HepG2 (cell line): ENCODE results near the gene PLCG2. TPM values are rescaled to one million over a fixed set of nuclear protein-coding genes. Genes with fewer than 3 reads are reported as not detected.

Experiments used
- EED ChIP-seq: sonication (generic); formaldehyde crosslinking; IDR thresholded peaks from 2 replicates; pipeline ENCODE4 v1.5.0; 2020; ENCODE audit warnings: mild to moderate bottlenecking, missing genetic modification reagents
- HIVEP1 ChIP-seq: sonication (generic); formaldehyde crosslinking; IDR thresholded peaks from 2 replicates; pipeline ENCODE4 v1.4.0; 2020; ENCODE audit warnings: mild to moderate bottlenecking, missing genetic modification reagents
- HNRNPL ChIP-seq: fragments of 200-400 bp; formaldehyde crosslinking; IDR thresholded peaks from 2 replicates; pipeline ENCODE4 v1.6.1; 2017; ENCODE audit warnings: mild to moderate bottlenecking, low read depth, low read length
- HOXA7 ChIP-seq: sonication (generic); formaldehyde crosslinking; IDR thresholded peaks from 2 replicates; pipeline ENCODE4 v1.8.1; 2022; ENCODE audit warnings: mild to moderate bottlenecking, missing genetic modification reagents, moderate library complexity
- JUND ChIP-seq: sonication (generic); formaldehyde crosslinking; IDR thresholded peaks from 2 replicates; pipeline ENCODE4 v1.8.0; 2022; ENCODE audit warnings: mild to moderate bottlenecking, missing genetic modification reagents
- LCORL ChIP-seq, 2 experiments: fragments of 450-650 bp in 1 of 2; sonication (generic) in 1 of 2; formaldehyde crosslinking in 1 of 2; IDR thresholded peaks; 2 replicates each; pipeline versions ENCODE4 v1.5.0 to v1.6.1; 2017 to 2020; ENCODE audit warnings: antibody characterized with exemption in 1 of 2, missing genetic modification reagents in 1 of 2
- MYNN ChIP-seq: sonication (generic); formaldehyde crosslinking; IDR thresholded peaks from 2 replicates; pipeline ENCODE4 v1.4.0; 2020; ENCODE audit warnings: mild to moderate bottlenecking, low read depth, missing genetic modification reagents
- NFE2L1 ChIP-seq: sonication (generic); formaldehyde crosslinking; IDR thresholded peaks from 2 replicates; pipeline ENCODE4 v1.4.0; 2020; ENCODE audit warnings: missing genetic modification reagents, mild to moderate bottlenecking, borderline replicate concordance
- ZKSCAN1 ChIP-seq: fragments of 150-350 bp; IDR thresholded peaks from 2 replicates; pipeline ENCODE4 v1.6.1; 2014; ENCODE audit warnings: low read length
- ZMYM3 ChIP-seq: sonication (generic); formaldehyde crosslinking; IDR thresholded peaks from 2 replicates; pipeline ENCODE4 v1.5.1; 2020; ENCODE audit warnings: mild to moderate bottlenecking, missing genetic modification reagents
- ZNF143 ChIP-seq: sonication (generic); formaldehyde crosslinking; IDR thresholded peaks from 2 replicates; pipeline ENCODE4 v1.4.0; 2020; ENCODE audit warnings: missing genetic modification reagents
- ZNF687 ChIP-seq: sonication (generic); formaldehyde crosslinking; IDR thresholded peaks from 2 replicates; pipeline ENCODE4 v1.5.1; 2020; ENCODE audit warnings: mild to moderate bottlenecking, missing genetic modification reagents, moderate library complexity
- ZNF724P ChIP-seq: sonication (generic); formaldehyde crosslinking; IDR thresholded peaks from 2 replicates; pipeline ENCODE4 v1.8.0; 2022; ENCODE audit warnings: missing genetic modification reagents, borderline replicate concordance
- ZNF782 ChIP-seq: sonication (generic); formaldehyde crosslinking; IDR thresholded peaks from 2 replicates; pipeline ENCODE4 v1.4.0; 2020; ENCODE audit warnings: missing genetic modification reagents, mild to moderate bottlenecking, borderline replicate concordance
- ZNF792 ChIP-seq: IDR thresholded peaks from 2 replicates; pipeline ENCODE4 v1.6.1; 2016
- polyA plus RNA-seq, 8 experiments: library from polyadenylated mRNA; depleted of rRNA in 3 of 8; stranded (reverse) in 7 of 8; unstranded in 1 of 8; fragments of >200 nt; fragmentation: Illumina TruSeq in 4 of 8; extraction: Trizol in 4 of 8; gene quantifications; 2 replicates each; pipeline versions ENCODE4 v1.2.1 to v1.2.3, GENCODE V29; 2011 to 2016; ENCODE audit warnings: low read depth in 4 of 8, missing spikeins in 1 of 8, mixed read lengths in 1 of 8; ENCODE audit not compliant: insufficient read depth in 1 of 8
- total RNA-seq, 5 experiments: library from RNA; depleted of rRNA; stranded (reverse); fragments of >200 nt; fragmentation: Illumina TruSeq; extraction: Trizol; gene quantifications; 2 replicates each; pipeline ENCODE4 v1.2.3, GENCODE V29; 2016; ENCODE audit warnings: low read depth in 1 of 5
- TF ChIP-seq, protein P1 (sequence below): sonication (generic); formaldehyde crosslinking; IDR thresholded peaks from one replicate; pipeline ENCODE4 v1.5.1; 2020; ENCODE audit warnings: mild to moderate bottlenecking, missing genetic modification reagents; ENCODE audit errors: not compliant biosample characterization

The PLCG2 gene
- total and polyA plus RNA-seq, 2 of the 13 experiments (the other 11 are each of a cell fraction or from before 2014, with no cell fraction given), result 0.13 to 0.18 TPM

DNA sequence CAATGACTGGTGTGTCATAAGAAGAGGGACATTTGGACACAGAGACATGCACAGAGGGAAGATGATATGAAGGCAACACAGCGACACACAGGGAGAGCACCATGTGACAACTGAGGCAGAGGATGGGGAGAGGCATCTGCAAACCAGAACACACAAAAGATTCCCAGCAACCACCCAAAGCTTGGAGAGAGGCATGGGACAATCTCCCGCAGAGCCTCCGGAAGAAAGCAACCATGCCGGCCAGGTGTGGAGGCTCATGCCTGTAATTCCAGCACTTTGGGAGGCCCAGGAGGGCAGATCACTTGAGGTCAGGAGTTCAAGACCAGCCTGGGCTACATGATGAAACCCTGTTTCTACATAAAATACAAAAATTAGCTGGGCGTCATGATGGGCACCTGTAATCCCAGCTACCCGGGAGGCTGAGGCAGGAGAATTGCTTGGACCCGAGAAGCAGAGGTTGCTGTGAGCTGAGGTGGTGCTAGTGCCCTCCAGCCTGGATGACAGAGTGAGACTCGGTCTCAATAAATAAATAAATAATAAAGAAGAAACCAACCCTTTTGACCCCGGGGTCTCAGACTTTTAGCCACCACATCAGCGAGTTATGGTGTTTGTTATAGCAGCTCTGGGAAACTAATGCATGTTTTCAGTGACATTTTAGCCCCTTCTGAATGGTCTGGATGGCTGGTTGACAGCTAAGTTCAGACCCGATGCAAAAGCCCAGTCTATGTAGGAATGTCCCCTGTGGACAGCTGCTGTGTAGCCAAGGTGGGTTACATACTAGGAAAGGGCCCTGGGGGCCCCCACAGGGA, 13.8 kb upstream of the PLCG2 start (continued):
- TF ChIP-seq, protein P1, sequence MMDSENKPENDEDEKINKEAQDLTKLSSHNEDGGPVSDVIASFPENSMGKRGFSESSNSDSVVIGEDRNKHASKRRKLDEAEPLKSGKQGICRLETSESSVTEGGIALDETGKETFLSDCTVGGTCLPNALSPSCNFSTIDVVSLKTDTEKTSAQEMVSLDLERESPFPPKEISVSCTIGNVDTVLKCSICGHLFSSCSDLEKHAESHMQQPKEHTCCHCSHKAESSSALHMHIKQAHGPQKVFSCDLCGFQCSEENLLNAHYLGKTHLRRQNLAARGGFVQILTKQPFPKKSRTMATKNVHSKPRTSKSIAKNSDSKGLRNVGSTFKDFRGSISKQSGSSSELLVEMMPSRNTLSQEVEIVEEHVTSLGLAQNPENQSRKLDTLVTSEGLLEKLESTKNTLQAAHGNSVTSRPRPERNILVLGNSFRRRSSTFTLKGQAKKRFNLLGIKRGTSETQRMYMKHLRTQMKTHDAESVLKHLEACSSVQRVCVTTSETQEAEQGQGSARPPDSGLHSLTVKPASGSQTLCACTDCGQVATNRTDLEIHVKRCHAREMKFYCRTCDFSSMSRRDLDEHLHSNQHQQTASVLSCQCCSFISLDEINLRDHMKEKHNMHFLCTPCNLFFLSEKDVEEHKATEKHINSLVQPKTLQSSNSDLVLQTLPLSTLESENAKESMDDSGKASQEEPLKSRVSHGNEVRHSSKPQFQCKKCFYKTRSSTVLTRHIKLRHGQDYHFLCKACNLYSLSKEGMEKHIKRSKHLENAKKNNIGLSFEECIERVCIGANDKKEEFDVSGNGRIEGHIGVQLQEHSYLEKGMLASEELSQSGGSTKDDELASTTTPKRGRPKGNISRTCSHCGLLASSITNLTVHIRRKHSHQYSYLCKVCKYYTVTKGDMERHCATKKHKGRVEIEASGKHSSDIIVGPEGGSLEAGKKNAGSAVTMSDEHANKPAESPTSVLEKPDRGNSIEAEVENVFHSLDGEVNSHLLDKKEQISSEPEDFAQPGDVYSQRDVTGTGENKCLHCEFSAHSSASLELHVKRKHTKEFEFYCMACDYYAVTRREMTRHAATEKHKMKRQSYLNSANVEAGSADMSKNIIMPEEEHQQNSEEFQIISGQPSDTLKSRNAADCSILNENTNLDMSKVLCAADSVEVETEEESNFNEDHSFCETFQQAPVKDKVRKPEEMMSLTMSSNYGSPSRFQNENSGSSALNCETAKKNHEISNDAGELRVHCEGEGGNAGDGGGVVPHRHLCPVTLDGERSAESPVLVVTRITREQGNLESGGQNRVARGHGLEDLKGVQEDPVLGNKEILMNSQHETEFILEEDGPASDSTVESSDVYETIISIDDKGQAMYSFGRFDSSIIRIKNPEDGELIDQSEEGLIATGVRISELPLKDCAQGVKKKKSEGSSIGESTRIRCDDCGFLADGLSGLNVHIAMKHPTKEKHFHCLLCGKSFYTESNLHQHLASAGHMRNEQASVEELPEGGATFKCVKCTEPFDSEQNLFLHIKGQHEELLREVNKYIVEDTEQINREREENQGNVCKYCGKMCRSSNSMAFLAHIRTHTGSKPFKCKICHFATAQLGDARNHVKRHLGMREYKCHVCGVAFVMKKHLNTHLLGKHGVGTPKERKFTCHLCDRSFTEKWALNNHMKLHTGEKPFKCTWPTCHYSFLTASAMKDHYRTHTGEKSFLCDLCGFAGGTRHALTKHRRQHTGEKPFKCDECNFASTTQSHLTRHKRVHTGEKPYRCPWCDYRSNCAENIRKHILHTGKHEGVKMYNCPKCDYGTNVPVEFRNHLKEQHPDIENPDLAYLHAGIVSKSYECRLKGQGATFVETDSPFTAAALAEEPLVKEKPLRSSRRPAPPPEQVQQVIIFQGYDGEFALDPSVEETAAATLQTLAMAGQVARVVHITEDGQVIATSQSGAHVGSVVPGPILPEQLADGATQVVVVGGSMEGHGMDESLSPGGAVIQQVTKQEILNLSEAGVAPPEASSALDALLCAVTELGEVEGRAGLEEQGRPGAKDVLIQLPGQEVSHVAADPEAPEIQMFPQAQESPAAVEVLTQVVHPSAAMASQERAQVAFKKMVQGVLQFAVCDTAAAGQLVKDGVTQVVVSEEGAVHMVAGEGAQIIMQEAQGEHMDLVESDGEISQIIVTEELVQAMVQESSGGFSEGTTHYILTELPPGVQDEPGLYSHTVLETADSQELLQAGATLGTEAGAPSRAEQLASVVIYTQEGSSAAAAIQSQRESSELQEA (CRISPR knock-in tag), result peak; percentile 77
- TF ChIP-seq LCORL (IDR thresholded peaks at IDR 0.05) (peak; percentile 28; the same call in 1 of the 2 replicates), LCORL (CRISPR knock-in tag; IDR thresholded peaks at IDR 0.05) (no peak), ZKSCAN1 (no peak), HNRNPL (no peak), ZMYM3 (0 out of 2 replicates have a peak, but pooled peaks have one; percentile 13), HOXA7 (CRISPR knock-in tag) (0 out of 2 replicates have a peak, but pooled peaks have one; percentile 32), HIVEP1 (CRISPR knock-in tag) (0 out of 2 replicates have a peak, but pooled peaks have one; percentile 26), ZNF724P (CRISPR knock-in tag) (peak; percentile 61; the same call in 1 of the 2 replicates), ZNF792 (no peak), ZNF782 (CRISPR knock-in tag) (0 out of 2 replicates have a peak, but pooled peaks have one; percentile 60), JUND (CRISPR knock-in tag) (peak; percentile 24; the same call in 1 of the 2 replicates), MYNN (CRISPR knock-in tag) (no peak), EED (0 out of 2 replicates have a peak, but pooled peaks have one; percentile 36), ZNF687 (CRISPR knock-in tag) (0 out of 2 replicates have a peak, but pooled peaks have one; percentile 17), ZNF143 (no peak), NFE2L1 (CRISPR knock-in tag) (0 out of 2 replicates have a peak, but pooled peaks have one; percentile 53)
